ENCODE results near the gene CTSA.
A peak's percentile ranks its signal among the peaks of the same experiment; 100 is the strongest.

Gene CTSA

GRCh38 chr20:45890985-45891983 lies at the start of gene CTSA, which contains the start of gene NEURL2:
TSS of gene CTSA (plus strand) at chr20:45891335. CDS start at chr20:45891569, 234 bp downstream.
TSS of gene NEURL2 (minus strand) at chr20:45891208. CDS start at chr20:45890991, 217 bp downstream.
- DNase-seq: peak in 1 of 2 experiments; percentile 57

GRCh38 chr20:45841407-45842129 lies 49.6 kb upstream of the CTSA start:
- DNase-seq: no peak

GRCh38 chr20:45842169-45842812 lies 48.8 kb upstream of the CTSA start:
- no peak for DNase-seq

- no peak for DNase-seq
These were observed 47.6 kb upstream of the CTSA start for GRCh38 chr20:45843506-45843905.

- no peak for DNase-seq
These were observed 45.7 kb upstream of the CTSA start for GRCh38 chr20:45845452-45845851.

- DNase-seq: no peak
These were observed 42.7 kb upstream of the CTSA start for GRCh38 chr20:45848421-45848820.

GRCh38 chr20:45848969-45849582 lies 42.1 kb upstream of the CTSA start:
- no peak for DNase-seq

GRCh38 chr20:45850238-45850637 lies 40.9 kb upstream of the CTSA start:
- DNase-seq: no peak

- DNase-seq: no peak
These were observed 40.2 kb upstream of the CTSA start for GRCh38 chr20:45850926-45851325.

GRCh38 chr20:45851501-45851900 lies 39.6 kb upstream of the CTSA start:
- DNase-seq: no peak

GRCh38 chr20:45852326-45852725 lies 38.8 kb upstream of the CTSA start:
- no peak for DNase-seq

- DNase-seq: no peak
These were observed 37.7 kb upstream of the CTSA start for GRCh38 chr20:45853484-45853883.

- DNase-seq: peak; percentile 92 to 98
These were observed 33.8 kb upstream of the CTSA start, which contains the start of the genes ACOT8 and ZSWIM3 for GRCh38 chr20:45857114-45857881. TSS of gene ACOT8 (minus strand) at chr20:45857392. CDS start at chr20:45857315, 77 bp downstream. TSS of gene ZSWIM3 (plus strand) at chr20:45857614. CDS start at chr20:45857826, 212 bp downstream.

- DNase-seq: no peak
These were observed 33.3 kb upstream of the CTSA start for GRCh38 chr20:45857882-45858216.

- DNase-seq: no peak
These were observed 31.2 kb upstream of the CTSA start for GRCh38 chr20:45859916-45860315.

- DNase-seq: no peak
These were observed 30.4 kb upstream of the CTSA start for GRCh38 chr20:45860560-45861220.

GRCh38 chr20:45861221-45862075 lies 29.7 kb upstream of the CTSA start:
- no peak for DNase-seq

GRCh38 chr20:45863543-45864470 lies 27.3 kb upstream of the CTSA start:
- no peak for DNase-seq

- DNase-seq: no peak
These were observed 24.7 kb upstream of the CTSA start for GRCh38 chr20:45866454-45866853.
